Measurements from ENCODE around the gene TSC22D1. TPM values are rescaled to one million over a fixed set of nuclear protein-coding genes. Genes with fewer than 3 reads are reported as not detected.
A peak's percentile ranks its signal among the peaks of the same experiment; 100 is the strongest.
"Not testable (repeated sequence)": the region's sequence is repeated elsewhere in the genome, so short reads cannot be mapped to it uniquely, and the experiment has no call there.

The TSC22D1 gene
- total RNA-seq, 1 experiment from 2014 or later = 72.5 TPM

GRCh38 chr13:44565881-44566280 is 10.2 kb downstream of the TSC22D1 start (continued):
- no peak for TF ChIP-seq STAT6 (CRISPR knock-in tag; conservative IDR thresholded peaks at IDR 0.05; ENCODE audit: low read depth)
- TF ChIP-seq GTF2I (CRISPR knock-in tag; conservative IDR thresholded peaks at IDR 0.05) = no peak
- no peak for TF ChIP-seq PREB (CRISPR knock-in tag; IDR thresholded peaks at IDR 0.05; ENCODE audit: borderline replicate concordance)
- no peak for TF ChIP-seq ZBTB43 (CRISPR knock-in tag; IDR thresholded peaks at IDR 0.05)
- TF ChIP-seq ZNF416 (CRISPR knock-in tag; IDR thresholded peaks at IDR 0.05) = no peak
- TF ChIP-seq ATF6 (CRISPR knock-in tag; IDR thresholded peaks at IDR 0.05) = no peak
- TF ChIP-seq ZBTB21 (CRISPR knock-in tag; IDR thresholded peaks at IDR 0.05; ENCODE audit: borderline replicate concordance) = no peak
- TF ChIP-seq CBFB (CRISPR knock-in tag; IDR thresholded peaks at IDR 0.05; ENCODE audit: low read depth) = no peak
- no peak for TF ChIP-seq RELA (CRISPR knock-in tag; IDR thresholded peaks at IDR 0.05; ENCODE audit: borderline replicate concordance)

GRCh38 chr13:44564936-44565335 is 11.2 kb downstream of the TSC22D1 start:
- CTCF ChIA-PET = interaction anchor here (0.6 kb wide), 1 partner anchor 82 kb away, joined by 4 read pairs; no protein-coding TSS in a partner anchor
- DNase-seq (ENCODE audit: low spot score) = no peak
- ATAC-seq = no peak
- Mint-ChIP-seq H3K9me3 (no peaks in the 10 kb centered on the region), H3K4me3 (no peak overlapping the region), H3K36me3 (peaks cover 3% of the 10 kb centered on the region), H3K4me1 (peaks cover 65% of the 10 kb centered on the region), H3K27ac (peak overlapping the region; percentile 48), H3K27me3 (ENCODE audit: low read depth) (no peaks in the 10 kb centered on the region)
- POLR2A ChIA-PET = no interaction called here
- no peak for TF ChIP-seq OVOL2 (CRISPR knock-in tag; IDR thresholded peaks at IDR 0.05; ENCODE audit: borderline replicate concordance)
- no peak for TF ChIP-seq ATF1 (CRISPR knock-in tag; IDR thresholded peaks at IDR 0.05)
- no peak for TF ChIP-seq ATF2 (CRISPR knock-in tag; IDR thresholded peaks at IDR 0.05; ENCODE audit: borderline replicate concordance, low read depth)
- TF ChIP-seq RORB (CRISPR knock-in tag; IDR thresholded peaks at IDR 0.05) = no peak

GRCh38 chr13:44562853-44563252 is 13.3 kb downstream of the TSC22D1 start:
- ChIA-PET CTCF (interaction anchor here (0.7 kb wide), 1 partner anchor 314 kb away, joined by 3 read pairs; no protein-coding TSS in a partner anchor), POLR2A (interaction anchor here (0.7 kb wide), 1 partner anchor 9 kb away, joined by 3 read pairs; no protein-coding TSS in a partner anchor)
- H3K27ac Mint-ChIP-seq; H3K27me3 Mint-ChIP-seq (ENCODE audit: low read depth); H3K4me3 Mint-ChIP-seq; ATAC-seq; H3K36me3 Mint-ChIP-seq; DNase-seq (ENCODE audit: low spot score); H3K9me3 Mint-ChIP-seq: not testable (repeated sequence)
- peaks cover 49% of the 10 kb centered on the region for H3K4me1 Mint-ChIP-seq

All from WTC11 (cell line).